ENCODE results near the gene XPOT.
"Not testable (repeated sequence)": the region's sequence is repeated elsewhere in the genome, so short reads cannot be mapped to it uniquely, and the experiment has no call there.

The XPOT gene

GRCh38 chr12:64403707-64404469, at the start of gene XPOT:
Gene XPOT, plus strand, starts transcription at chr12:64404392. Its CDS starts 5,644 bp downstream, at chr12:64410036.
- peak; percentile 94 to 96 for DNase-seq

- DNase-seq, result not testable (repeated sequence)
Observed at GRCh38 chr12:64356209-64356608, 48.0 kb upstream of the XPOT start.

GRCh38 chr12:64361173-64361572, 43.0 kb upstream of the XPOT start:
- not testable (repeated sequence) for DNase-seq

DNA sequence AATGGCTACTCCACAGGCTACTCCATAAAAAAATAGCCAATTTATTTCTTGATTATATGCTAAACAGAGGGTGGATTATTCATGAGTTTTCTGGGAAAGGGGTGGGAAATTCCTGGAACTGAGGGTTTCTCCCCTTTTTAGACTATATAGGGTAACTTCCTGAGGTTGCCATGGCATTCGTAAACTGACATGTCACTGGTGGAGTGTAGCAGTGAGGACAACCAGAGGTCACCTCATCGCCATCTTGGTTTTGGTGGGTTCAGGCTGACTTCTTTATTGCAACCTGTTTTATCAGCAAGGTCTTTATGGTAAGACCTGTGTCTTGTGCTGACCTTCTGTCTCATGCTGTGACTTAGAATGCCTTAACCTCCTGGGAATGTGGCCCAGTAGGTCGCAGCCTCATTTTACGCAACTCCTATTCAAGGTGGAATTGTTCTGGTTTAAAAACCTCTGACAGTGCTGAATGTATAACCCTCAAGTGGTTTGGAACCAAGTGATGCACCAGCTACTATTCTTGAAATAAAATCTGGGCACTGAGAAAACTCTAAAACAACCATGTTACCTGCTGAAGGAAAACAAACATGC, 41.4 kb upstream of the XPOT start:
- no peak for DNase-seq

DNA sequence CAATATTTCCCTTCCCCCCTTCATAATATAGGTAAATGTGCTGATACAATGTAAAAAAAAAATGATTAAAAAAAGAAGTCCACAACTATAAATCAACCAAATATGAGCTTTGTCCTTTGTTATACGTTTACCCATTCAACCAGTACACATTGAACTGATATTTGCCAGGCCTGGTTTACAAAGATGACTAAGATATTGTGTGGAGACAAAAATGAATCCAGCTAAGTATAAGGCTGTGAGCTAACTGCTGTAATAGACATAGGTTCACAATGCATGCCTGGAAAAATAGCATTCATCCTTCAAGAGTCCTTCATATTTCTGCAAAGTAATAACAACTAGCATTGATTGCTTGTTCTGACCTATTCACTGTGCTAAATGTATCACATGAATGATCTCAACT, 20.5 kb upstream of the XPOT start:
- no peak for DNase-seq

DNA sequence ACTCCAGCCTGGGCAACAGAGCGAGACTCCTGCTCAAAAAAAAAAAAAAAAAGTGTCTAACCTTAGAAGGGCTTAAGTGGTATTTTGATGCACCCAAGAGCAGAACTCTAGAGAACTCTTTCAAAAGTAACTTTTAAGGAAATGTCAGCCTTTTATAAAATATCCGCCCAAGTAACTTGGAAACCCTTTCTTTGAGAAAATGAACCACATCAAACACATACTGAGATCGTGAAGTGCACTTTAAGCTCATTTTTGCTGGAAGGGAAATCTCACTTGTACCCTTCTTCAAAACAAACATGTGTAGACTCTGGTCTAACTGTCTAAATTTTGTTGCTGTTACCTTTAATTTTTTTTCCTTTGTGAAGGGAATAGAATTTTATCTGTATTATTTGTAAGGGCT, 19.2 kb upstream of the XPOT start:
- peak in 1 of 2 donors; percentile 28 for DNase-seq

- DNase-seq, result no peak
Observed at GRCh38 chr12:64385468-64385867, 18.7 kb upstream of the XPOT start.

GRCh38 chr12:64387197-64387816, 16.9 kb upstream of the XPOT start:
- DNase-seq, result no peak

- no peak for DNase-seq
Observed at GRCh38 chr12:64389154-64389553, 15.0 kb upstream of the XPOT start.

DNA sequence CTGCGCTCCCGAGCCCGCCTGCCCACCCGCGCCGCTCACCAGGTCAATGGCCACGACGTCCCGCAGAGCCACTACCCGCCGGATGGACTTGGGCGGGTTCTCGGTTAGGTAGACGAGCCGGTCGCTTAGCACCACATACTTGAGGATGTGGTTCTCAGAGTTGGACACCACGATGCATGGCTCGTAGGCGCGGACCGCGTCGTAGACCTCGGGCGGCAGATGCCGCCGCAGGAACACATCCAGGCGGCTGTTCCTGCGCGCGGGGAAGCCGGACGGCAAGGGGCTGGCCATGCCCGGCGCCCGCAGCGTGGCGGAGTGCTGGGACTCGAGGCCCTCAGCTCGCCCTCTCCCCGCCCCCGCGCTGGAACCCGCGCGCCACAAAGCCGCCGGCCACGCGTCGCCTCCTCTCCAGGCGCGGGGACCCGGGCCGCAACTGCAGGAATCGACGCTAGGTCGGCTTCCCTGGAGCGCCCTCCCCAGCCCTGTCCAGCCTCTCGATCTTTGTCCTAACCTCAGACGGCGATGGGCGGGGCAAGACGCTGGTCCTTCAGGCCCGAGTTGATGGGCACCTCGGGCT, 13.8 kb upstream of the XPOT start, which contains the start of gene C12orf56:
Gene C12orf56 (minus strand): TSS at position 484 of the 577 bp plus-strand sequence. CDS start 193 bp downstream, at position 291.
- DNase-seq, result no peak

DNA sequence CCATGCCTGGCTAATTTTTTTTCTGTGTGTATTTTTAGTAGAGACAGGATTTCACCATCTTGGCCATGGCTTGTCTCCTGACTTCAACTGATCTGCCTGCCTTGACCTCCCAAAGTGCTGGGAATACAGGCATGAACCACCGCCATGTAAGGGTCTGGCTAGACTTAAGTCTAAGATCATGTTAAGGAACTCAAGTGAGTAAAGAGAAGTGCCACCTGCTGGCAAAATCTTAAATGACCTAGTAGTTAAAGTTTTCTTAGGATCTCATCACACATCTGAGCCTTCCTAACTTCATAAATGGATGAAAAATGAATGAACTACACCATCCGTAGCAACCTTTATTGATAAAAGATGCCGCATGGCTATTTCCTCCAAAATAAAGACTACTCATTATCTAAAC, 12.0 kb upstream of the XPOT start:
- peak in 1 of 2 donors; percentile 40 for DNase-seq

DNA sequence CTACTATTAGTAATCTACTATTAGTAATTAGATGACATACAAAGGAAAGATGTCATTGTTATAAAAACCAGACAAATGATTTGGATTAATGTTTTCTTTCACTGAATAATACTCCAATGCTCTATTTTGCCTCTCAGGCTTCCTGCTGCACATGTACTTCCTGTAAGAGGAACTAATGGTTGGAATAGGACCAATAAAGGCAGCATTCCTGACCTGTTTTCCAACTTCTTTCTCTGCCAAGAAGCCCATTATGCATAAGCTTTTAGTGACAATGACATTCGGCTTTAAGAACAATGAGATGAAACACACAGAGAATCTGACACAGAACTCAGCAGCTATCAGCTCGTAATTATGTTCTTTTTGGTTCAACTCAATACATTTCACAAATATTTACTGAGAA, 8.5 kb upstream of the XPOT start:
- DNase-seq, result no peak

- peak; percentile 19 to 56 for DNase-seq
Observed at GRCh38 chr12:64400041-64400440, 4.2 kb upstream of the XPOT start.

GRCh38 chr12:64402181-64402580, 2.0 kb upstream of the XPOT start:
- DNase-seq, result no peak

GRCh38 chr12:64404470-64405256, 471 bp downstream of the XPOT start:
- peak; percentile 29 to 36 for DNase-seq

DNA sequence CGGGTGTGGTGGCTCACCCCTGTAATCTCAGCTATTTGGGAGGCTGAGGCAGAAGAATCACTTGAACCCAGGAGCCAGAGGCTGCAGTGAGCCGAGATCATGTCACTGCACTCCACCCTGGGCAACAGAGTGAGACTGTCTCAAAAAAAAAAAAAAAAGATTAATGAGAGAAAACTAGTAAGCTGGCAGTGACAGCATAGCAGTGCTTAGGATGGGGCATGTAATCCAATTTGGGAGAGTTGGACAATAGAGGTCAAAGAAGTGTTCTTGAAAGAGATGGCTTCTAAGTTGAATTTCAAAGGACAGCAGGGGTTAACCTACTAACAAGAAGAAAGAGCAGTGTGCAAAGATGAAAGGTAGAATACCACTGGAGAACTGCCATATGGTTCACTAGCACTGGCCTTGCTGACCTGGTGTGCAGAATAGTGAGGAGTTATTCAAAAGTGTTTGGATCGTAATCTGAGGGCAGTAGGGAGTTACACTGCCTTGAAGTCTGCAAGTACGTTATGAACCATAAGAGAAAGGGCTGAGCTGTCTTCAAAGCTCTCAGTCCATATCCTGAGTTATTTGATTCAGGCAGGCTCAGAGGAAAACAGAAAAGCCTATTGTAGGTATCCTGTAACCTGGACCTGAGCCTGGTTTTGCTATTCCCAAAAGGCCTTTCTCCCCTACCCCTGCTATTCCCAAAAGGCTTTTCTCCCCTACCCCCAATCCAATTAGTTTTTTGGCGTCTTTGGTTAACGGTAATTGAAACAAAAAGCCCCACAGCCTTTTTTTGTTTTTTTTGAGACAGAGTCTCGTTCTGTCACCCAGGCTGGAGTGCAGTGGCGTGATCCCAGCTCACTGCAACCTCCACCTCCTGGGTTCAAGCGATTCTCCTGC, 3.4 kb downstream of the XPOT start:
- no peak for DNase-seq

DNA sequence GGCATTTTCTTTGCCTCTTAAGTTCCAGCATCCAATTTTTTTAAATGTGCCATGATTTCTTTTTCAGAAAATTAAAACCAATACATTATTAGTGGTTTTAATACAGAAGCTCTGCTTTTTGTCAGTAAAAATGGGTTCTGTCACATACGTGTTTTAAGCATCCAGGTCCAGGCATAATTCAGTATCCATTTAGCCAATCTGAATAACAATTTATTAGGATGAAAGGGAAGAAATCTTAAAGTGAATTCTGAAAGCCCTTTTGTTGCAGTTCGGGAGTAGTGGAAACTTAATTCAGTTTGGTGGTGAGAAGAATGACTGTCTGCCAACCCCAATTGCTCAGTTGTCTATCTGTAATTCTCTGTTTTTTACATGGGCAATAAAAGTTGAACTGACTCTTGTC, 7.2 kb downstream of the XPOT start:
- DNase-seq, result no peak

DNA sequence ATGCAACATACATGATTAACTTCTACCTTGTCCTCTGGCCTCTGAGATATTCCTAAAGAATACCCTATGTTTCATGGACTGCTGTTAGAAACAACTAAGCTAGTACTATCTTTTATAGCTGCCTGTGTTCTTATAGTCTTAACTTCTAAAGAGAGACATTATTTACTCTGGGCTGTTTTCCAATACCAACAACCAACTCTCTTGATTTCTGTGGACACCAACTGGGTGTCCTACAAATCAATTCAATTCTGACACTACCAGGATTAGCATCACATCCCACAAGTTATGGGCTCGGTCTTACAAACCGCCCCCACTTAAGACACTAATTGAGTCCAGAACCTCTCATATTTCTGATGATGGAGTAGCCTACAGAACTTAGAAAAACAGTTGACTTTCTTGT, 8.3 kb downstream of the XPOT start:
- no peak for DNase-seq

- no peak for DNase-seq
Observed at GRCh38 chr12:64413884-64414283, 9.7 kb downstream of the XPOT start.

DNA sequence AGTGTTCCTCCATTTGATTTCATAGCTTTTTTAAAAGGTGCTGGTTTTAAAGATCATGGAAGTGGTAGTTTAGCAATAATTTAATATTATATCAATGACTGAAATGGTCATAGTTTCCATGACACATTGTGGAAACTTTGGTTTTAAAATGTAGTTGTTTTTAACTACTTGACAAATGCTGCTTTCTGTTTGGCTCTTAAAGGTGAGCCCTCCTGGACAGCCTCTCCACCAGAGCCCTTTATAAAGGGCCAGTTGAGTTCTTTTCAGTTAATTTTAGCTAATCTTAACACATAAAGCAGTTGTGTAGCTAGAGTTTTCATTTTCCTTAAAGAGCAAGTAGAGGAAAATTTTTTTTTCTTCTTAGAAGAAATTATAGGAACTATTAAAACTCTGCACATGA, 14.0 kb downstream of the XPOT start:
- DNase-seq, result no peak

DNA sequence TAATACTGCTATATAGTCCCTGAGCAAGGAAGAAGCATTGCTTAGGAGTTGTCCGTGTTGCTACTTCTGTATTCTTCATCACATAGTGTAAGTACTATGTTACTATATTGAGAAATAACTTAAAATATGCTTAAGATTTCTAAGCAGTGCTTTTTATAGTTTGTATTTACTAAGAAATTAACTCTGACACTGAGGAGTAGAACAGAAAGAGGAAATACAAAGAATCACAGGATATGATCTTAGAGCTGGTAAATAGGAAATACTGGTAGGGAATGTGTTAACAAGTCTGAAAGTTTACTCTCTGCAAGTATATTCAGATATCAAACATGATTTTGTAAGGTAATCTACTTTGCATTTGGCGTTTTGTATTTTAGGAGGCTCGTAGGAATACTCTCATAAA, 15.5 kb downstream of the XPOT start:
- DNase-seq, result no peak

- DNase-seq, result no peak
Observed at GRCh38 chr12:64427988-64428387, 23.8 kb downstream of the XPOT start.

All from CD4-positive, alpha-beta T cell treated with Interleukin-1 beta for 1 hour (primary cell).